GM18507 (cell line): ENCODE results near the gene AKAP3.

Source experiments
- DNase-seq: peaks from one replicate; pipeline ENCODE4 v3.0.0; 2011; ENCODE audit warnings: low read depth; ENCODE audit not compliant: insufficient read length; ENCODE audit errors: extremely low spot score
- FAIRE-seq: peaks from 2 replicates; lab custom pipeline; 2011; peaks lifted over from hg19 to GRCh38; lab: Jason Lieb, UNC

Gene AKAP3

DNA sequence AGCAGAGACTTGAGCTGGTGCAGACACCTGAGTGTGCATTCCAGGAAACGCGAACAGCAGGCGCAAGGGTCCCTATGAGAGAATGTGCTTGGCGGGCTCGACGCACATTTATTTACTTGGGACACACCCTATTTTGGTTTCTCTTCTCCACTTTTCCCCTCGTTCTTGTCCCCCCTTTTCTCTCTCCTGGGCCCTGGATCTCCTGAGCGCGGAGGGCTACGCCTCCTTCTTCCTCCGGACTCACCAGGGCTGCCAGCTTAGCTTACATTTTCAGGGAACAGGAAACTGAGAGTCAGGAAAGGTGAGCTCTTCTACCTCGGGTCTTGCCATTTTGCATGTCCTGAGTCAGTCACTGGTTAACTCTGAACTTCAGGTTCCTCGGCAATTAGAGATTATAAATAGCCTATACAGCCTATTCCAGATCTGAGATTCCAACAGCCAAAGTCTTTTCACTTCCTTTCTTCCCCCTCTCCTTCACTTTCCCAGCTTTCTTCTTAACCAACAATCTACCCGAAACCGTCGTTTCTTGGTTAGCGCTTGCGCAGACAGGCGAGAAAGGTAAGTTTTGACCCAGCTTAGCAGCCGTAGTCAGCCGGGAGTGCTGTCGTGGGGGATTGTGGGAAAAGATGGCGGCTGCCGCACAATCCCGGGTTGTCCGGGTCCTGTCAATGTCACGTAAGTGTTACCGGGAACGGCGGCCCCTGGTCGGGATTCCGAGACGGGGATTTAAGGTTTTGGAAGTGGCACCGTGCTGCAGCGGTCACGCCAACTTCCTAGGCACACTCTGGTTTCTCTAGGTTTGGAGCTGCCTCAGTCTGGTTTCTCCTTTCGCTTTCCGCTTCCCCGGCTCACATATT is at the start of gene AKAP3, which contains the start of gene NDUFA9:
AKAP3 (minus strand) TSS at position 551 of the 857 bp plus-strand sequence. CDS start 10,855 bp downstream, outside the sequence.
NDUFA9 (plus strand) TSS at position 614 of the 857 bp plus-strand sequence; CDS start at position 627, 13 bp downstream.
- DNase-seq = peak; percentile 50

GRCh38 chr12:4690760-4691159 is 41.9 kb upstream of the AKAP3 start:
- no peak for DNase-seq
- no peak for FAIRE-seq

More for the DNA sequence above, at the start of gene AKAP3, which contains the start of gene NDUFA9:
- peak; percentile 97 for FAIRE-seq

DNA sequence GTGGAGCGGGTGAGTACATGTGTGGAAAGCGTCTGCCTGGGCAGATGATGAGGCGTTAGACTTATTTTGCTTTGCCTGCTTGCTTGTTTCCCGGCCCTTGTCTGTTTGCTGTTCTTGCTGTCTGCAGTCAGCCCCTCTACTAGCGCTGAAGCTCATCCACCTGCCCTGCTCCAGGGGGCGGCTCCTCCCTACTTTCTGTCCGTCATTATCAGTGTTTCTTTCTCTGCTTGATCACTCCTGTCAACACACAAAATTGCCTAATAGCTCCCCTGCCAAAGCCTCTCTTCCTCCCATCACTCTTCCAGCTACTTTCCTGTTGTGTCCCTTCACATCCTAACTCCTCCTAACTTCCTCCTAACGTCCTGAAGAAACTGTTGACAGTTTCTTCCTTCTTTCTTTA is 36.5 kb upstream of the AKAP3 start:
- no peak for FAIRE-seq

DNA sequence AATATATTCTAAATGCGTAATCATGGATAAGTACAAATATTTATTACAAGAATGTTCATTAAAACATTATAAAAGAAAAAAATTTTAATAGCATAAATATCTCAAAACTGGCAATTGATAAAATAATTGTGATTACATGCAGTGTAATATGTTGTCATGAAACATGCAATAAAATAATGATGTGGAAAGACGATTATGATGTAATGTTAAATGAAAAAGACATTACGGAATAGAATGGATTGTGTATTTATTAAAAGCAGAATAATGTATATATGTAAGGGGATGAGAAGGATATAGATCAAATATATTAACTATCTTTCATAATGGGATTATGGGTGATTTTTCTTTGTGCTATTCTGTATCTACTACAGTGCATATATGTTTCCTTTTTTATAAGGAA is 32.9 kb upstream of the AKAP3 start:
- DNase-seq (no peak), FAIRE-seq (no peak)

More for the DNA sequence above, 36.5 kb upstream of the AKAP3 start:
- no peak for DNase-seq

DNA sequence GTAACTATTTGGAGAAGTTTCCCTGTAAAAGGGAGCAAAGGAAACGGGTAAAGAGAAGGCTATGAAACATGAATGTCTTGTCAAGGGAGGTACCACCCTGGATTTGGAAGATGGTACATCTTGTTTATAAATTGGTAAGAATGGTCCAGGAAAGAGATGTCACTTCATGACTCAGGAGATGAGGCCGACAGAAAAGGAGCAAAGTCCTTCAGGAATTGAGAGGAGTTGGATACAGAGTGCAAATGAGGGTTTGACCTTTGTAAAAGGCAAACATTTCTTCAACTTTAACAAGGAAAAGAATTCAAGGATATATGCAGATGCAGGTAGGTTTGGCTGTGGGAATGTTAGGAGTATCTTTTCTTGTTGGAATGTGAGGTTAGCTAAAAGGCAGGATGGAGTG is 30.9 kb upstream of the AKAP3 start:
- no peak for FAIRE-seq
- no peak for DNase-seq

- no peak for DNase-seq
- FAIRE-seq = no peak
Observed at GRCh38 chr12:4665236-4665635, 16.4 kb upstream of the AKAP3 start.

- no peak for FAIRE-seq
- no peak for DNase-seq
Observed at GRCh38 chr12:4663971-4664505, 15.2 kb upstream of the AKAP3 start.

GRCh38 chr12:4653691-4654090 is 4.8 kb upstream of the AKAP3 start:
- DNase-seq = no peak
- FAIRE-seq = no peak

GRCh38 chr12:4653257-4653656 is 4.4 kb upstream of the AKAP3 start:
- FAIRE-seq = no peak
- no peak for DNase-seq

- DNase-seq (no peak), FAIRE-seq (no peak)
Observed at GRCh38 chr12:4649358-4649661, 459 bp upstream of the AKAP3 start.

- FAIRE-seq (no peak), DNase-seq (no peak)
Observed at GRCh38 chr12:4648104-4648500, 749 bp downstream of the AKAP3 start.

DNA sequence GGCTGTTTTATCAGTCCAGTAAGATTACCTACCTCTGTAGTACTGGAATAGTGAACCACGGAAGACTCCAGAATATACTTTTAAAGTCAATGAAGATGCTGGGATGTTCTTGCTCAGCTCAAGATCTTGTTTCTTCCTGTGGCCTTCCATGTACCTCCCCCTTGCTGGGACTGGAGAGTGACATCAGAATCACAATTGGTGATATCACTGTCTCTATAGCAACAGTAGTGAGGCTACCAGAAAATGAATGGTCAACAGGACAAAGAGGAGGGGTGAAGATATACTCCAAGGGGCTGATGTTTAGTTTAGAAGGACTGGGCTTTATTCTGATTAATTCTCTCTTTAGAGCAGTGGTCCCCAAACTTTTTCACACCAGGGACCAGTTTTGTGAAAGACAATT is 3.8 kb downstream of the AKAP3 start:
- DNase-seq (no peak), FAIRE-seq (no peak)

- DNase-seq (no peak), FAIRE-seq (peak; percentile 83)
Observed at GRCh38 chr12:4643747-4644146, 5.1 kb downstream of the AKAP3 start.

- DNase-seq = no peak
- FAIRE-seq = no peak
Observed at GRCh38 chr12:4630262-4630661, 18.6 kb downstream of the AKAP3 start.

GRCh38 chr12:4628406-4628805 is 20.4 kb downstream of the AKAP3 start:
- no peak for FAIRE-seq
- no peak for DNase-seq

- DNase-seq = no peak
- FAIRE-seq = no peak
Observed at GRCh38 chr12:4626543-4626942, 22.3 kb downstream of the AKAP3 start.

GRCh38 chr12:4621511-4621910 is 27.3 kb downstream of the AKAP3 start:
- DNase-seq = no peak
- FAIRE-seq = no peak

DNA sequence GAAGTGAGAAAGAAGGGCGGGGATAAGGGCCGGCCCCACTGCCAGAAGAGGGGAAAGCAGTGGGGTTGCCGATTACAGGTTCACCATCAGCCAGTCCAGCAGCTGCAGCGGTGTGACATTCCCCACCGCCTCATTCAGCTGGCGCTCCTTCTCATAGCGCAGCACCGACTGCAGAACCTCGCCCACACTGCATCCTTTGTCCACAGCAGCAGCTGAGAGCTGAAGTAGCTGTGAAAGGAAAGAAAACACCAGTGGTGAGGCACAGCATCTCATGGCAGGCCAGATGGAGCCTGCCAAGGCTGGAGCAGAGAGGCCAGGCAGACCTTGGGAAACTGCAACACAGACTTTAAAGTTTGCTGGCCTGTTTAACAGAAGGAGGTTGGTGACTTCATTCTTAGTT is 33.2 kb downstream of the AKAP3 start:
- FAIRE-seq (no peak), DNase-seq (no peak)

DNA sequence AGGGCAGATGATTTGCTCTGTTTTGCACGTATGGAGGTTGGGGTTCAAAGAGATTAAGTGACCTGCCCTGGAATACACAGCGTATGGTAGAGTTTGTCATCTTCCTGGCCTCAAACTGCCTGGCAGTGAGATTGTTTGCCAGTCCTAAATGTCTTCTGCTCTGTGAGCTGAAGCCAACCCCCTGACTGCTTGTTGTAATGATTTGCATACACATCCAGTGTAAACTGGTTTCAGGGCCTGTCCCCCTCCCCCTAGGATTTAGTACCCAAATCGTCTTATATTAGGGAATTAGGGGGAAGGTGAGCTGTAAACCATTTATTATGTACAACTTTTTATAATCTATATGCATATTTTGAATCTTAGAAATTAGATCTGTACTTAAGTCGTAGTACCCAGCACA is 38.4 kb downstream of the AKAP3 start:
- FAIRE-seq (no peak), DNase-seq (no peak)

GRCh38 chr12:4609071-4609470 is 39.8 kb downstream of the AKAP3 start:
- FAIRE-seq = no peak
- no peak for DNase-seq

DNA sequence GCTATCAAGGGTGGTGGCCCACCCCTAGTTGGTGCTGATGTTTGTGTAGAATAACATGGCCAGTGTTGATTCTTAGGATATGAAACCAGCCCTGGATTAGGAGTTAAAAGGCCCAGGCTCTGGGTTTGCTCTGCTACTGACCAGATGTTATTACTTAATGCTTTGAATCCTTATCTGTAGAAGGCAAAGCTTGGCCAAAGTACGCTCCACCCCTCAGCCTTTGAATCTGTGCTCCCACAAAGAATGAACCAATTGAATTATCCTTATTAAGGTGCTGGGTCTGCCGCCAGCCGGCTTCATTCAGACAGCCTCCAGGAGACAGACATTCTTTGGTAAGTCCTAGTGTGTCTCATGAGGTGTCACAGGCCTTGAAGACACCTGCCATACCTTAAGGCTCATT is 41.8 kb downstream of the AKAP3 start:
- FAIRE-seq (no peak), DNase-seq (no peak)
